ENCODE data around the gene EFCAB6.

DNA sequence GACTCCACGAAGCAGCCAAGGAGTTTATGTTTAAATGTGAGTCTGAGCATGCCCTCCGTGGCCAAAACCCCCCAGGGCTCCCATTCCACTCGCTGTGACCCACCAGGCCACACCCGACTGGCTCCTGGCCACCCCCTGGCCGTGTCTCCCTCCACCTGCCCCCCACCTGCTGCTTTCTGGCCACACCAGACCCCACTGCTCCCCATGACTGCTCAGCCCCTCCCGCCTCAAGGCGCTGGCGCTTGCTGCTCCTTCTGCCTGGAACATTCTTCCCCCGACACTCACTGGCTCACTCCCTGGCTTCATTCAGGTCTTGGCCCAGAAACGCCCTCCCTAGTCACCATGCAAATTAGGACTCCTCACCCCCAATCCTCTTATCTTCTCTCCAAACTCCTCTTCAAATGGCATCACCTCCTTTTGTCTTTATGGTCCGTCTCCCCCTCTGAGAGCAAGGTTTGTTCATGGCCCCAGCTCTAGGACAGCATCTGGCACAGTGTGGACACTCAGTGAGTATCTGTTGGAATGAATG is 72.2 kb downstream of the EFCAB6 start:
- TF ChIP-seq POLR2A (IDR thresholded peaks at IDR 0.05) (no peak), POLR2AphosphoS5 (IDR thresholded peaks at IDR 0.05) (no peak), CTCF (IDR thresholded peaks at IDR 0.05) (no peak)
